ENCODE data around the gene IGLL1.
"Not testable (repeated sequence)": the region's sequence is repeated elsewhere in the genome, so short reads cannot be mapped to it uniquely, and the experiment has no call there.

DNA sequence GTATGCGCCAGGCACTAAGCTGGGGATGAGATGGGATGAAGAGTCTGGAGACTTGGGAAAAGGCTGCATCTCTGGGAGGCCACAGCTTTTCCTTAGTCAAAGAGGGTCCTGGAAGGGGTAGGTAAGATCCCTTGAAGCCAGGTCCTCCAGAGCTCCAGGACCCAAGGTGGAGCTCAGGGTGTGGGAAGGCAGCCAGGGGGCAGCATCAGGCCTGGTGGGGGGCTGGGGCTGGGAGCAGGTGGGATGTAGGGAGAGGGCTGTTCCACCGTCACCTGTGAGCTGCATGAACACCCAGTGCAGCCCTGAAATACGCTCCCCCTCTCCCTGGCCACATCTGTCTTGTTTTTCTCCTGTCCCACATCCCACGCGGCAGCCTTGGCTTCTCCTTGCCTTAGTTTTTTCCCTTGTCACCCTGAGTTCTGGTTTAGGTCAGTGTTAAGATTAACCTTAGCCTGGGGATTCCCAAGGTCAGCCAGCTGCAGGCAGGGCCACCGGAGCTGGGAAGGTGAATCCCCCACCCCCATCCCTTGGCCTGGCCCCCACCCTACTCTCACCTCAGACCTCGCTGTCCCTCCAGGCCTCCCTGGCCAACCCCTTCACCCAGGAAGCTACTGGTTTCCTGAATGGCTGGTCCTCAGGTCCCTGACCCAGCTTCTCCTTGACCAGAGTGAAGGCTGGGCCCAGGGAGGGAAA is 17.6 kb upstream of the IGLL1 start:
- TF ChIP-seq, protein P1, sequence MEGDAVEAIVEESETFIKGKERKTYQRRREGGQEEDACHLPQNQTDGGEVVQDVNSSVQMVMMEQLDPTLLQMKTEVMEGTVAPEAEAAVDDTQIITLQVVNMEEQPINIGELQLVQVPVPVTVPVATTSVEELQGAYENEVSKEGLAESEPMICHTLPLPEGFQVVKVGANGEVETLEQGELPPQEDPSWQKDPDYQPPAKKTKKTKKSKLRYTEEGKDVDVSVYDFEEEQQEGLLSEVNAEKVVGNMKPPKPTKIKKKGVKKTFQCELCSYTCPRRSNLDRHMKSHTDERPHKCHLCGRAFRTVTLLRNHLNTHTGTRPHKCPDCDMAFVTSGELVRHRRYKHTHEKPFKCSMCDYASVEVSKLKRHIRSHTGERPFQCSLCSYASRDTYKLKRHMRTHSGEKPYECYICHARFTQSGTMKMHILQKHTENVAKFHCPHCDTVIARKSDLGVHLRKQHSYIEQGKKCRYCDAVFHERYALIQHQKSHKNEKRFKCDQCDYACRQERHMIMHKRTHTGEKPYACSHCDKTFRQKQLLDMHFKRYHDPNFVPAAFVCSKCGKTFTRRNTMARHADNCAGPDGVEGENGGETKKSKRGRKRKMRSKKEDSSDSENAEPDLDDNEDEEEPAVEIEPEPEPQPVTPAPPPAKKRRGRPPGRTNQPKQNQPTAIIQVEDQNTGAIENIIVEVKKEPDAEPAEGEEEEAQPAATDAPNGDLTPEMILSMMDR (optimal IDR thresholded peaks at IDR 0.05 in 1 of 3, IDR thresholded peaks at IDR 0.05 in 1 of 3, conservative IDR thresholded peaks at IDR 0.05 in 1 of 3; ENCODE audit: extremely low read depth in 1 of 3, insufficient read depth in 2 of 3, low read length in 3 of 3), result not testable (repeated sequence)
- TF ChIP-seq EZH2 (IDR thresholded peaks at IDR 0.05; ENCODE audit: low read length), result not testable (repeated sequence)
